Measurements from ENCODE around the gene CIAO2B.

Gene CIAO2B

GRCh38 chr16:66921729-66922450, 12.3 kb downstream of the CIAO2B start:
- no peaks in the 10 kb centered on the region for H3K36me3 ChIP-seq (ENCODE audit: control insufficient read depth, insufficient read depth, low read length)
- H3K4me1 ChIP-seq (ENCODE audit: control insufficient read depth, insufficient read depth, low read length), result peaks cover 30% of the 10 kb centered on the region
- peaks cover 47% of the 10 kb centered on the region for H3K27me3 ChIP-seq (ENCODE audit: control insufficient read depth, insufficient read depth, low read length)
- no peaks in the 10 kb centered on the region for H3K9me3 ChIP-seq (ENCODE audit: control insufficient read depth, low read length)
- H3K9ac ChIP-seq (ENCODE audit: low read length), result no peak overlapping the region
- no peak overlapping the region for H3K4me3 ChIP-seq (ENCODE audit: low read length)

GRCh38 chr16:66920924-66921680, 13.1 kb downstream of the CIAO2B start:
- Histone ChIP-seq H3K27me3 (ENCODE audit: control insufficient read depth, insufficient read depth, low read length) (peaks cover 39% of the 10 kb centered on the region), H3K4me1 (ENCODE audit: control insufficient read depth, insufficient read depth, low read length) (peaks cover 30% of the 10 kb centered on the region)

GRCh38 chr16:66920299-66920590, 14.0 kb downstream of the CIAO2B start:
- Histone ChIP-seq H3K27me3 (ENCODE audit: control insufficient read depth, insufficient read depth, low read length) (peaks cover 31% of the 10 kb centered on the region), H3K4me3 (ENCODE audit: low read length) (no peak overlapping the region), H3K4me1 (ENCODE audit: control insufficient read depth, insufficient read depth, low read length) (peaks cover 24% of the 10 kb centered on the region)

More at GRCh38 chr16:66920924-66921680, 13.1 kb downstream of the CIAO2B start:
- Histone ChIP-seq H3K9me3 (ENCODE audit: control insufficient read depth, low read length) (no peaks in the 10 kb centered on the region), H3K4me3 (ENCODE audit: low read length) (no peak overlapping the region), H3K36me3 (ENCODE audit: control insufficient read depth, insufficient read depth, low read length) (no peaks in the 10 kb centered on the region), H3K9ac (ENCODE audit: low read length) (no peak overlapping the region)

GRCh38 chr16:66919569-66920298, 14.5 kb downstream of the CIAO2B start:
- Histone ChIP-seq H3K27me3 (ENCODE audit: control insufficient read depth, insufficient read depth, low read length) (peaks cover 26% of the 10 kb centered on the region), H3K9me3 (ENCODE audit: control insufficient read depth, low read length) (no peaks in the 10 kb centered on the region), H3K36me3 (ENCODE audit: control insufficient read depth, insufficient read depth, low read length) (no peaks in the 10 kb centered on the region), H3K4me1 (ENCODE audit: control insufficient read depth, insufficient read depth, low read length) (peaks cover 23% of the 10 kb centered on the region), H3K9ac (ENCODE audit: low read length) (no peak overlapping the region), H3K4me3 (ENCODE audit: low read length) (no peak overlapping the region)

More at GRCh38 chr16:66920299-66920590, 14.0 kb downstream of the CIAO2B start:
- no peaks in the 10 kb centered on the region for H3K9me3 ChIP-seq (ENCODE audit: control insufficient read depth, low read length)
- H3K36me3 ChIP-seq (ENCODE audit: control insufficient read depth, insufficient read depth, low read length), result no peaks in the 10 kb centered on the region
- no peak overlapping the region for H3K9ac ChIP-seq (ENCODE audit: low read length)

GRCh38 chr16:66918803-66919568, 15.2 kb downstream of the CIAO2B start, which contains the start of gene CDH16:
TSS of gene CDH16 (minus strand) at chr16:66918885. CDS start at chr16:66918065, 820 bp downstream.
- peaks cover 21% of the 10 kb centered on the region for H3K27me3 ChIP-seq (ENCODE audit: control insufficient read depth, insufficient read depth, low read length)
- H3K36me3 ChIP-seq (ENCODE audit: control insufficient read depth, insufficient read depth, low read length), result no peaks in the 10 kb centered on the region
- H3K9ac ChIP-seq (ENCODE audit: low read length), result no peak within 1 kb of the TSS
- H3K4me1 ChIP-seq (ENCODE audit: control insufficient read depth, insufficient read depth, low read length), result peaks cover 20% of the 10 kb centered on the region
- no peak within 1 kb of the TSS for H3K4me3 ChIP-seq (ENCODE audit: low read length)
- H3K9me3 ChIP-seq (ENCODE audit: control insufficient read depth, low read length), result no peaks in the 10 kb centered on the region

- Histone ChIP-seq H3K9me3 (ENCODE audit: control insufficient read depth, low read length) (no peaks in the 10 kb centered on the region), H3K36me3 (ENCODE audit: control insufficient read depth, insufficient read depth, low read length) (no peaks in the 10 kb centered on the region), H3K4me3 (ENCODE audit: low read length) (no peak overlapping the region), H3K9ac (ENCODE audit: low read length) (no peak overlapping the region), H3K4me1 (ENCODE audit: control insufficient read depth, insufficient read depth, low read length) (peaks cover 14% of the 10 kb centered on the region), H3K27me3 (ENCODE audit: control insufficient read depth, insufficient read depth, low read length) (peaks cover 15% of the 10 kb centered on the region)
Observed at GRCh38 chr16:66918355-66918754, 15.8 kb downstream of the CIAO2B start.

- H3K9me3 ChIP-seq (ENCODE audit: control insufficient read depth, low read length), result no peaks in the 10 kb centered on the region
- H3K9ac ChIP-seq (ENCODE audit: low read length), result no peak overlapping the region
- peaks cover 14% of the 10 kb centered on the region for H3K4me1 ChIP-seq (ENCODE audit: control insufficient read depth, insufficient read depth, low read length)
- no peak overlapping the region for H3K4me3 ChIP-seq (ENCODE audit: low read length)
- H3K36me3 ChIP-seq (ENCODE audit: control insufficient read depth, insufficient read depth, low read length), result no peaks in the 10 kb centered on the region
- H3K27me3 ChIP-seq (ENCODE audit: control insufficient read depth, insufficient read depth, low read length), result peaks cover 13% of the 10 kb centered on the region
Observed at GRCh38 chr16:66917741-66918140, 16.5 kb downstream of the CIAO2B start.

GRCh38 chr16:66916518-66916917, 17.7 kb downstream of the CIAO2B start:
- peaks cover 6% of the 10 kb centered on the region for H3K27me3 ChIP-seq (ENCODE audit: control insufficient read depth, insufficient read depth, low read length)
- no peak overlapping the region for H3K9ac ChIP-seq (ENCODE audit: low read length)
- no peak overlapping the region for H3K4me3 ChIP-seq (ENCODE audit: low read length)
- H3K36me3 ChIP-seq (ENCODE audit: control insufficient read depth, insufficient read depth, low read length), result no peaks in the 10 kb centered on the region
- H3K4me1 ChIP-seq (ENCODE audit: control insufficient read depth, insufficient read depth, low read length), result peaks cover 14% of the 10 kb centered on the region
- no peaks in the 10 kb centered on the region for H3K9me3 ChIP-seq (ENCODE audit: control insufficient read depth, low read length)

- Histone ChIP-seq H3K9me3 (ENCODE audit: control insufficient read depth, low read length) (no peaks in the 10 kb centered on the region), H3K36me3 (ENCODE audit: control insufficient read depth, insufficient read depth, low read length) (no peaks in the 10 kb centered on the region), H3K4me3 (ENCODE audit: low read length) (no peak overlapping the region), H3K9ac (ENCODE audit: low read length) (no peak overlapping the region), H3K4me1 (ENCODE audit: control insufficient read depth, insufficient read depth, low read length) (peaks cover 14% of the 10 kb centered on the region), H3K27me3 (ENCODE audit: control insufficient read depth, insufficient read depth, low read length) (no peaks in the 10 kb centered on the region)
Observed at GRCh38 chr16:66915041-66915440, 19.2 kb downstream of the CIAO2B start.

GRCh38 chr16:66914541-66914940, 19.7 kb downstream of the CIAO2B start:
- H3K36me3 ChIP-seq (ENCODE audit: control insufficient read depth, insufficient read depth, low read length), result no peaks in the 10 kb centered on the region
- H3K27me3 ChIP-seq (ENCODE audit: control insufficient read depth, insufficient read depth, low read length), result no peaks in the 10 kb centered on the region
- H3K9me3 ChIP-seq (ENCODE audit: control insufficient read depth, low read length), result no peaks in the 10 kb centered on the region
- H3K4me1 ChIP-seq (ENCODE audit: control insufficient read depth, insufficient read depth, low read length), result peaks cover 13% of the 10 kb centered on the region
- H3K4me3 ChIP-seq (ENCODE audit: low read length), result no peak overlapping the region
- H3K9ac ChIP-seq (ENCODE audit: low read length), result no peak overlapping the region

GRCh38 chr16:66913711-66914110, 20.5 kb downstream of the CIAO2B start:
- Histone ChIP-seq H3K4me1 (ENCODE audit: control insufficient read depth, insufficient read depth, low read length) (peaks cover 5% of the 10 kb centered on the region), H3K9me3 (ENCODE audit: control insufficient read depth, low read length) (no peaks in the 10 kb centered on the region), H3K9ac (ENCODE audit: low read length) (no peak overlapping the region), H3K27me3 (ENCODE audit: control insufficient read depth, insufficient read depth, low read length) (no peaks in the 10 kb centered on the region), H3K4me3 (ENCODE audit: low read length) (no peak overlapping the region), H3K36me3 (ENCODE audit: control insufficient read depth, insufficient read depth, low read length) (no peaks in the 10 kb centered on the region)

Measured in mucosa of stomach (tissue), 1 donor.